HG03139 (cell line): Measurements from ENCODE around the gene BIK.
A peak's percentile ranks its signal among the peaks of the same experiment; 100 is the strongest.
"Not testable (repeated sequence)": the region's sequence is repeated elsewhere in the genome, so short reads cannot be mapped to it uniquely, and the experiment has no call there.

Experiments used
- ATAC-seq: cut with Tn5 transposase; IDR thresholded peaks from one replicate; pipeline ENCODE4 v1.9.1; 2021; ENCODE audit not compliant: unreplicated experiment

Gene BIK

DNA sequence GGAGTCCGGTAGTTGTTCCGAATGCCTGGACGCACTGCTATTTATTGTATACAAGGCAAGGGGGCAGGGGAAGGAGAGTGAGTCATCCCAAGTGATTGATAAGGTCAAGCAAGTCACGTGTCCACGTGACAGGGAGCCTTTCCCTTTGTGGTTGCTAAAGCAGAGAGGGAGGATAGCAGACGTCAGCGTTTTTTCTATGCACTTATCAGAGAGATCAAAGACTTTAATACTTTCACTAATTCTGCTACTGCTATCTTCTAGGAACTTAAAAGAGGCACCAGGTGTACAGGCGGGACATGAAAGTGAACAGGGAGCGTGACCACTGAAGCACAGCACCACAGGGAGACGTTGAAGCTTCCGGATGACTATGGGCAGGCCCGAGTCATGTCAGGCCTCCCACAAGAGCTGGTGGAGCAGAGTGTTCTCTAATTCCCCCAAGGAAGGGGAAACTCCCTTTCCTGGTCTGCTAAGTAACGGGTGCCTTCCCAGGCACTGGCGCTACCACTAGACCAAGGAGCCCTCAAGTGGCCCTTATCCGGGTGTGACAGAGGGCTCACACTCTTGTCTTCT is 6.4 kb upstream of the BIK start:
- not testable (repeated sequence) for ATAC-seq

DNA sequence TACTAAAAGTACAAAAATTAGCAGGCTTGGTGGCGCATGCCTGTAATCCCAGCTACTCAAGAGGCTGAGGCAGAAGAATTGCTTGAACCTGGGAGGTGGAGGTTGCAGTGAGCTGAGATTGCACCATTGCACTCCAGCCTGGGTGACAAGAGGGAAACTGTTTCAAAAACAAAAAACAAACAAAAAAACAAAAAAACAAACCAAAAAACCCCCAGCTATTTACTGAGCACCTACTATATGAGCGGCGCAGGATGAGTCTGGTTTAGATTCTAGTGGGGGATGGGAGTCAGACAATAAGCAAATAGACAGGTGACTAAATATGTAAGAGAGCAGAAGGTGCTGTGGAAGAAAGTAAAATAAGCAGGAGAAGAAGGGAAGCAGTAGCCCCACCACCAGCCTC is 5.6 kb upstream of the BIK start:
- not testable (repeated sequence) for ATAC-seq

DNA sequence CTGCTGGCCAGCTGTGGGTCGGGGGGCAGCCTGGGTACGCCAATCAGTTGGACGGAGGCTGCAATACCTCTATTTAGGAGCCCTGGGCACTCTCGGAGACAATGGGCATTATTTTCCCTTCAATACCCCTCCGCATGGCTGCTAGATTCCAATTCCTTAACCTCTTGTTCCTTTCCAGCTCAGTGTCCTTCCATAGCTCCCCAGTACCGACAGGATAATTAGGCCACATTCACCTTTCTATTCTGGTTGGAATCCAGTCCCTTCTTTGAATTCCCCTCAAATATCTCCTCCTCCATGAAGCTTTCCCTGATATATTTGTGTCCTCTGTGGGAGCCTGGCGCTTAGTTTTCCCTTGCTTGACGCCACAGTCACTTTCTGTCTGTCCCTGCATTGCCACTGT is 4.2 kb upstream of the BIK start:
- no peak for ATAC-seq

DNA sequence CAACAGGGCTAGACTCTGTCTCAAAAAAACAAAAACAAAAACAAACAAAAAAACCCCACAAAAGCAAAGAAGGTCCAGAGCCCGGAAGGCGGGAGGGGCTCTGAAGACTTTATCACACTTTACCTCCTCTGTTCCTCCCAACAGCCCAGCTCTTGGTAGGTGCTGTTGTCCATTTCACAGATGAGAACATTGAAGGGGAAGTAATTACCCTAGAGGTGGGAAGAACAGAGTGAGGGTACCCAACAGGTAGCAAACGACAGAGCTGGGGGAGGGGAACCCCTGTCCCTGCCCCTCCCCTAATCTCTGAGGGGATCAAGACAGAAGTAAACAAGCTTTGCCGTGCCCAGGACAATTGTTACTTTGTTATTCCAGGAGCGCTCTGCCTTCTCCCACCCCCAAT is 1.0 kb upstream of the BIK start:
- ATAC-seq, result no peak

DNA sequence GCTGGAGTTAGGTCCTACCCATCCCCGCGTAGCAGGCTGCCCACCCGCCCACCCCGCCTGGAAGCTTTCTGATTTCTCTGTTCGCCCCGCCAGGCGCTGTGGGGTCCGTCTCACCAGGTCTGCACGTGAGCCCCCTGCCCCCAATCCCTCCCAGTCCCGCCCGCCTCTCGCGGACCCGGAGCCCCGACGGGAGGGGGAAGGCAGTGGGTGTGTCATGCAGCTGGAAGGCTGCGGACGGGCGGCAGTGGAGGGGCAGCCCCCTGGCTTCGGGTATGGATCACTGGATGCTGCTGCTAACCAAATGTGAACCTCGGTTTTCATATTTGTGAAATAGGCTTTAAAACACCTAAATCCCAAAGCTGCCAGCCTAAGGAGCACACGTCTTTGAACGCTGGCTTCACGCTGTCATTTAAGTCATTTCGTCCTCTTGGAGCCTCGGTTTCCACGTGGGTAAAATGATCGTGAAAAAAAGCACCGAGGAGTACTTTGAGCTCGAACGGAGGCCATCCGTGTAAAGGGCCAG is 568 bp upstream of the BIK start:
- no peak for ATAC-seq

DNA sequence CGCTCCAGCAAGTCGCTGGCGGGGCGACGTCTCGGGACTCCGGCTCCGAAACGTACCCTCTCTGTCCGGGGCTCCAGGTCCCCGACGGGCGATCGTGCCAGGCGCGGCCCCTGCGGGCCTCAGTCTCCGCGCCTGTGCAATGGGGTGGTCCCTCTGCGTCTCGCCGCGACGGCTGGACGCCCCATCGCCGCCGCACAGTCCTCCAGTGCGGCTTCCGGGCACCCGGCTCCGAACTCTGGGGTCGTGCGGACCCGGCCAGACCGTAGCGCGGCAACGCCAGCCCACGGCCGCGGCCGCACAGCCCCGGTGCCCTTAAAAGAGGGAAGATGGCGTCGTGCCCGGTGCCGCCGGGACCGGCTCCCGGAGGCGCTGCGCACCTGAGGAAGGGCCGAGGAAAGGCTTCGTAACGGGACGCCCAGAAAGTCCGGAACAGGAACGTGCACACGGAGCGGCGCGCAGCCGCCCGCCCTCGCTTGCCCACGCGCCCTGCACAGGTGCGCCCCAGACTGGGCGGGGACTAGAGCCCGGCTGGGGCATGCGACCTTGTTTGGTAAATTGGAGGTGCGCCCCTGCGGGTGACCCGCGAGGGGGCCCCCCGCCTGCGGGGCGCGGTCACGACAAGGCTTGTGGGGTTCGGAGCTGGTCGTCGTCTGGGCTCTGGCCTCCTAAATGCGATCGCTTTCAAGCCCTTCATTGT is 525 bp downstream of the BIK start:
- ATAC-seq, result no peak

DNA sequence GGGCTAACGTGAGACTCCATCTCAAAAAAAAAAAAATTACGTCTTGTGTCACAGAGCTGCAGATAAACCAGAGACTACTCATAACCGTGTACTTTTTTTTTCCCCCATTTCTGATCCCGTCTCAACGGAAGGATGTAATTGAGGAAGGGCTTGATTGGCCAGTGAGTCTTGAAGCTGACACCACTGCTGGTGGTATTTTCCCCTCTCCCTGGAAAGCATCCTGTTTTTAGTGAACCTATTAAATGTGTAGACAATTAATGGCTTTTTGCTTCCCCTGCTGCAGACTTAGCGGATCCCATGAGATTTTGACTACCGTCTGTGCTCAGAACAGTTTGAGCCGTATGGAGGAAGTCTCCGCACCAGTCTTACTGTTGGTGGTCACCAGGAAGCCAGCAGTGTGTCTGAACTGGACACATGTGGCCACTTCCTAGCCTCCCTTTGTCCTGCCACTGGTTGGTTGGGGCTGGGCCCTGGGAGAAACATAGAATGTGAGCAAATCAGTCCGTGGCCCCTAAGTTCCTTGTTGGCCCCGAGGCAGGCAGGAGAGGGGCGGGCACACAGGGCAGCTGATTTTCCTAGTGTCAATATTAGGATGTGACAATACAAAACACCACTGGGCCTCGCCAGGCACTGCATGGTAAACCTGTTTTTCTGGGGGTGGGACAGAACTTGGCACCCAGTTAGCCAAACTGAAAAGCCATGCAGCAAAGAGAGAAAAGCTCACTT is 3.1 kb downstream of the BIK start:
- no peak for ATAC-seq

DNA sequence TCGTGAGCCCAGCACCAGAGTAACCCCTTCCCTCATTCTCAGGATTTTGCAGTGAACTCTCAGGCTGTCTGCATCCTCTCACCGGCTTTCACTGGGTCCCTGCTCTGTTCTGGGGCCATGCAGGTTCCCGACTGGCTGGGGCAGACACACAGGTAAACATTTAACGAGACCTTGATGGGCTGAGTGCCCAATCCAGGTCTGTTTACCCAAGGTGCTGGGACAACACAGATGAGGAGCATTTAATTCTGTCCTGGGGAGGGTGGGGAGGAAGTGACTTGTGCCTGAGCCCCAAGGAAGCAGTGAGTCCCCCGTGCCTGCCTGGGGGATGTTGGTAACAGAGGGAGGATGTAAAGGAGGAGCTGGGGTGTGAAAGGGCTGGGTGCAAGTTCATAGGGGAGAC is 4.4 kb downstream of the BIK start:
- no peak for ATAC-seq

DNA sequence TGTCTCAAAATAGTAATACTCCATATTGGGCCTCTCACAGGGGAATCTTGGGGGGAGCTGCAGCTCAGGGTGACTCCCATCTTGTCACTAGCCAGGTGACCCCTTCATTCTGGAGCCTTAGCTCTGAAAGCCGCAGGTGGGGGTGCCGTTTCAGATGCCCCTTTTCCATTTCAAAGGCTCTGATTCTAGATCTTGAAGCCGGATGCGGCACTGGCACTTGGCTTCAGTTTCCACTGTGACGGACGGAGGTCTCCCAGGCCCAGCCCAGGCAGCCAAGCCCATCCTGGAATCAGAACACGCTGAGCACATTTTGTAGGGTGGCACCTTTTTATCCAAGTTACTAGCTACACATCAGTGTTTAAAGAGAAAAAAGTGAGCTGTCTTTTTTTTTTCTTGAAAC is 6.4 kb downstream of the BIK start:
- no peak for ATAC-seq

DNA sequence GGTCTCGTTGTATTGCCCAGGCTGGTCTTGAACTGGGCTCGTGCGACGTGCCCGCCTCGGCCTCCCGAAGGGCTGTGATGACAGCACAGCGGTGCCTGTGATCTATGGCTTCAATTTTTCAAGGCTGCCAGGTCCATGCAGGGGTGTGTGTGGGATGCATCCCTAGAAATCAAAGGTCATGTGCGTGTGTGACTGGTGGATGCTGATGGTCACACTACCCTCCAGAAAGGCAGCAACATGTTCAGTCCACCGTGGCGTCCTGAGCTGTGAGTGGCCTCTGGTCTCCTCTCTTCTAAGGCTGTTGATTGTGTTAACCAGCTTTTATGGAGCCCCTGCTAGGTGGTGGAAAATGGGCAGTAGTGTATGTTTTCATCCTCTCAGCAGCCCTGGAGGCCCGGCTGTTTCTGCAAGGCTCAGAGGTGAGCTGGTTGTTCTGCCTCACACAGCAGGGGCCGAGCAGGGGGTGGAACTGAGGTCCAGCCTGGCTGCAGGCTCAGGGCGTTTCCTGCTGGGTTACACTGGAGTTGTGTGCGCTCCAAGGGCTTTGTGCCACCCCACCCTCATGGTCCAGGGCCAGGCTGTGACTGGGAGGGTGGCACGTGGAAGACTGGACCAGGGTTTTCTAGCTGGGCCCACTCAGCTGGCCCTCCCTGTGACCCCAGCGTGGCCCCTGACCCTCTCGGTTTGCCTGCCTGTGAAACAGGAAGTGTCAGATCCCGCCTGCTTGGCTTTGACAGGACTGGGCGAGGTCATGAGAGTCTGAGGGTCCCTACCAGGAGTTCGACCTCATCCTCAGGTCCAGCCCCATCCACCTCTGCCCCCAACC is 7.7 kb downstream of the BIK start:
- no peak for ATAC-seq

DNA sequence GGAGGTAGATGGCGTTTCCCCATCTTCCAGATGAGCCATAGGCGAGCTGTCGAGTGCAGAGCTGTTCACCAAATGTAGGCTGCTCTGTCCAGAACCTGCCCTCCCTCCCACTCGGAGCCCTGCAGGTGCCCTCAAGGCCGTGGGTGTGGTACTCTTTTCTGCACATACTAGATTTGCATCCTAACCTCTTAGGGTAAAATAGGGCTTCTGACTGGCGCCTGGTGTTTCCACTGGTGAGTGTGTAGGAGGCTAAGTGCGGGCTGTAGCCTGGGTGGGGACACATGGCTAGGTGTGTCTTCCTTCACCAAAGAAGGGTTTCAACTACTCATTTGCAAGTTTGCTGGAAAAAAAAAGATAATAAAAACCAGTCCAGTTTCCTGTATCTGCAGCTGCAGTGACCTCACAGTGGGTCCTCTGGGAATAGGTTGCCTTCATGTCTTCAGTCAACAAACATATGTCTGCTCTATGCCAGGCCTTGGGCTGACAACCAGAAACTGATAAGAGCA is 8.5 kb downstream of the BIK start:
- ATAC-seq, result peak; percentile 53

DNA sequence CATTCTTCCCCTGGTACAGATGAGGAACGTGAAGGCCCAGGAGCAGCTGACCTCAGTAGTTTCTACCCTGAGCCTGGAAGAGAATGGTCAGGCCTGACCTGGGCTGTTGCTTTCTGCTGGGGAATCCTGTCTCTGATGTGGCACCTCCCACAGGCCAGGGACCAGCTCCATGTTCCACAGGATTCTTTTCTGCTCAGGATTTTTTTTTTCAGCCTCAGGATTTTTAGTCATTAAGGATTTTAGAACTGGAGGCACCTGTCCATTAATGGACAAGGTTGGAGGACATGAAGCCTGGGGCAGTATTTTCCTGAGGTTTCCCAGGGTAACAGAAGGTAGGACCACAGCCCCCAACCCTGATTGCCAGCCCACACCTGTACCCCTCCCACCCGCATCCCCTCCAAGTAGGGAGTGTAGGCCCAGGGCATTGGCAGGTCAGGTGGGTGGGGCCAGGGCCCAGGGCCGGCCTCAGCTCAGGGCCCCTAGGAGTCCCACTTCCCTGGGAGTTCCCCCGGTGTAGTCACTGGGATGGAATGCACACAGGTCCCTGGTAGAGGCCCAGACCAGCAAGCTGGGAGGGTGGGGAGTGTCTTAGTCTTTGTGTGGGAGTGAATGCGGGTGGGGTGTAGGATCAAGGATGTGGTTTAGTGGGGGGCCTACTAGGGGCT is 16.1 kb downstream of the BIK start:
- no peak for ATAC-seq

DNA sequence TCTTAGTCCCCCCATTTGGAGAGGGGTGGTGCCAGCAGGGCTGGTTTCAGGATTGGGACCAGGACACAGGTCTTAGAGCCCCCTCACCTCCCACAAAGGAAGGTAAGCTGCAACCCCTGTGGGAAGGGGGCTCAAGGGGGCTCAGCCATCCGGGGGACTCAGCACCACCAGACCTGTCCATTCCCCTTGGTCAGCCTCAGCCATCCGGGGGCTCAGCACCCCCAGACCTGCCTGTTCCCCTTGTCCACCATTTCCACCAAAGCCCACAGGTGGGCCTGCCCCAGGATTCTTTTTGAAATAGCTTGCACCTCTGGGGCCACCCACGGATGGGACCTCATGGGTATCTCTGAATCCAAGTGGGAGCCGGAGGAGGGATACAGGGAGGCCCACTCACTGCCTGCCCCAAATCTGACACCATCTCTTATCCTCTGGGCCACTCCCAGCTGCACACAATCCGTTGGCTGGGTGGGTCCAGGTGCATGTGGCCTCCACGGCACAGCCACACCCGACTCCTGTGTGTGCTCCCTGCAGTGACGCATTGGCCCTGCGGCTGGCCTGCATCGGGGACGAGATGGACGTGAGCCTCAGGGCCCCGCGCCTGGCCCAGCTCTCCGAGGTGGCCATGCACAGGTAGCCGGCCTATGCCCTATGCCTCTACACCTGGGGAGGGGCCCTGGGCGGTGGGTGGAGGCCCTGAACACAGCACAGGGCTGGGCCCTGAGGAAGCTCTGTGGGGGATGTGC is 16.8 kb downstream of the BIK start:
- ATAC-seq, result no peak

DNA sequence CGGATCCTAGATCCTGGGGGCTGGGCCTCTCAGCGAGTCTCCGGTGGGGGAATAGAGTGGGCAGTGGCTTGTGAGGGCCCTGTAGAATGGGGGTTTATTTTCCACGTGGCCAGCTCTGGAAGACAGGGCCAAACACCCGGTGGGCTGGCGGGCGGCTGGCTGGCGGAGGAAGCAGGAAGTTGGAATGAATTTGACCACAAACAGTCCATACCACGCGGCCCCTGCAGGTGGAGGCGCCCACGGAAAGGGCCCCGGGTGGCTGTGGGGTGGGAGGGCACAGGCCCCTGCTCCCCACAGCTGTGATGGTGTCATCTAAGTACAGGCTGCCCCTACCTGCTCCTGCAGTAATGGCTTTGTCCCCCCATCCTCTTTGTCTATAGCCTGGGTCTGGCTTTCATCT is 17.6 kb downstream of the BIK start:
- no peak for ATAC-seq

DNA sequence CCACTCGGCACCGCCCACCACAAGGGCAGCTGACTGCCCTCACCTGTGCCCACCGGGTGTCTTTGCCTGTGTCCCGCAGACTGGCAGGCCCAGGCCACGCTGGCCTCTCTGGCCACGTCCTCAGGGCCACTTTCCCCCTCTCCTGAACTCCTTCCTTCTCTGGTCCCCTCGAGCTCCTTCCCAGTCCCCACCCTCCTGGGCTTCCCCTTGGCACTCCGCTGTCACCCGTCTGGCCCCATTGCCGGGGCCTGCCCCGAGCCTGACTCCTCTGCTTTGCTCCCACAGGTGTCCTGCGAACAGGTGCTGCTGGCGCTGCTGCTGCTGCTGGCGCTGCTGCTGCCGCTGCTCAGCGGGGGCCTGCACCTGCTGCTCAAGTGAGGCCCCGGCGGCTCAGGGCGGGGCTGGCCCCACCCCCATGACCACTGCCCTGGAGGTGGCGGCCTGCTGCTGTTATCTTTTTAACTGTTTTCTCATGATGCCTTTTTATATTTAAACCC is 18.4 kb downstream of the BIK start:
- no peak for ATAC-seq

DNA sequence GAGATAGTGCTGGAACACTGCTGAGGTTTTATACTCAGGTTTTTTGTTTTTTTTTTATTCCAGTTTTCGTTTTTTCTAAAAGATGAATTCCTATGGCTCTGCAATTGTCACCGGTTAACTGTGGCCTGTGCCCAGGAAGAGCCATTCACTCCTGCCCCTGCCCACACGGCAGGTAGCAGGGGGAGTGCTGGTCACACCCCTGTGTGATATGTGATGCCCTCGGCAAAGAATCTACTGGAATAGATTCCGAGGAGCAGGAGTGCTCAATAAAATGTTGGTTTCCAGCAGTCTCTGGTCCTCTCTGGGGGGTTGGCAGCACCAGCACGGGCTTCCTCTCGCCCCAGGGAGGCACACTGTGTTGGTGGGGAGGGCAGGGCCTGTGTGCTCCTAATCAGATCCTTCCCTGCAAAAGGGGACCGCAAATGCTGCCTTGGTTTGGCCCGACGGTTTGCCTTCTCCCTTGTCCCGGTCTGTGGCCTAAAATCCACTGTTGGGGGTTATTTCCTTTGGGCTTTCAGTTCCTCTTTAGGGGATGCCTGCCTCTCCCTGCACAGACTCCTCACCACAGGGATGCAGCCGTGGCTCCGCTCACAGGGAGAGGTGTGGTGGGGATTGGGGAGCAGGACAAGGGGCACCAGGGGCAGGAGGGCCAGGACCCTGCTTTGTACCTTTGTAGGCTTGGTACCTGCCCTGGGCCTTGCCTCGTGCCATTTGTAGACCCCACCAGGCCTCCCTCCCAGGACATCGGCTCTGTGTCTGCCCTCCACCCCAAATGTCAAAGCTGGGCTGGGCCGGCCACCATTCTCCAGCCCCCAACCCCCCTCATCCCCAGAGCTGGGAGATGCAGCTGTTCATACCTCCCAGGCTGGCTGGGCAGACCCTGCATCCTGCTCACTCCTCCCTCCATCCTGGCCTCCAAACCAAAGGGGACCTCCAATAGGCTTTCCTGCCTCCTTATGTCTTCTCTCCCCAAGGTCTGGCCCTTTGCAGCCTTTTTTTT is 19.2 kb downstream of the BIK start:
- ATAC-seq, result no peak

DNA sequence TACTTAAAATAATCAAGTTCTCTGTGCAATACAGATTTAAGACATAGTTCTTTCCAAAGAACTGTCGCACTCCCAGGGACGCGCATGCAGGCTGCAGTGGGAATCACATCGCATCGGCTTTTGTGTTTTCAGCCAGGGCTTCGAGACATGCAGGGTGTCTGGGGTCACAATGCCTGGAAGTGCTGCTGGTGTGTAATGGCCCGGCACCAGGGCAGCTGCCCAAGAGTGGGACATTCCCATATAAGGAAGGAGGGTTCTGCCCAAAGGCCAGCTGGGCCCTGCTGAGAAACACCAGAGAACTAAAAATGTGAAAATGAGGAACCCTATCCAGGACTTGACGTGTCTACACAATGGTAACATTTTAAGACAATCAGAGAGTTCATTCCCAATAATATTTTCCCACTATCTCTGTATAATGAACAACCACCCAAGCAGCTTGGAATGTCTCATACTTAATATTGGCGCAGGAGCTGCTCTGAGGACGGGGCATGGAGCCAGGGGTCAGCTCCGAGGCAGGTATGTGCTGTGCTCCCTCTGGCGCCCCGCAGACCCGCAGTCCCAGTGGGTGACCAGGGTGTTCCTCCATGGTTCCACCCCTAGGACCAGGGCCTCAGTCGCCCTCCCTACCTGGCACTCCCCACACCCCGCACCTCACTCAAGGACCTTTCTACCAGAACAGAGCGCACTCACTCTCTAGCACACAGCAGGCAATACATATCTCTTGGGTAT is 21.4 kb downstream of the BIK start:
- ATAC-seq, result no peak

DNA sequence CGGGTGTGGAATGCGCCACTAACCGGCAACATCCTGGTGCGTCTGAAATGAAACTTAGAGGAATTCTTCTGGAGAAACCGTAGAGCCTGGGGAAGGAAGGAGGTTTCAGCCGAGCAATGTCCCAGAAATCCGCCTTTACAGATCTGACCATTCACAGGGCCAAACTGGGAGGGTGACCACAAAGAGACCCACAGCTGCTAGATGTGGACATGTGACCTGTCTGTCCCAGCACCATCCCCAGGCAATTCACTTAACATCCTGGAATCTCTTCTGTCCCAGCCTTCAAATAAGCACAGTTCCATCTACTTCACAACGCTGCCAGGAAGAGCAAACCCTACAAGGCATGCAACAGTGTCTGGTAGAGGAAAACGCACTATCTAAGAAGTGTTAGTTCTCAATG is 22.9 kb downstream of the BIK start:
- ATAC-seq, result no peak
